Sciatic nerve (tissue), 2 donors: ENCODE results near the gene MAL. TPM values are rescaled to one million over a fixed set of nuclear protein-coding genes. Genes with fewer than 3 reads are reported as not detected.

Experiments
- ATAC-seq: fragments of 200-7000 bp; cut with Tn5 transposase; one replicate; pipeline ENCODE4 v1.9.1; 2020; ENCODE audit warnings: mild to moderate bottlenecking, moderate library complexity
- DNase-seq: peaks from one replicate; pipeline ENCODE4 v3.0.0-alpha.2; 2020; ENCODE audit warnings: low spot score
- intact Hi-C: fragments of 100-400 bp; cut with DNase I; formaldehyde crosslinking; loops from one replicate; pipeline ENCODE4 v1.14.2; 2022
- total RNA-seq: library from RNA; stranded (reverse); fragmentation: NEBNext Ultra II Directional; extraction: Animal tissue kit (Norgen Biotek cat#: 25700); gene quantifications from one replicate; pipeline ENCODE4 v1.2.1, GENCODE V29; 2021
- donor health status: DM: no; HTN: no; CAD: no.
- donor health status: DM: no; HTN: no; CAD: no.

Gene MAL
- total RNA-seq = 241 TPM

DNA sequence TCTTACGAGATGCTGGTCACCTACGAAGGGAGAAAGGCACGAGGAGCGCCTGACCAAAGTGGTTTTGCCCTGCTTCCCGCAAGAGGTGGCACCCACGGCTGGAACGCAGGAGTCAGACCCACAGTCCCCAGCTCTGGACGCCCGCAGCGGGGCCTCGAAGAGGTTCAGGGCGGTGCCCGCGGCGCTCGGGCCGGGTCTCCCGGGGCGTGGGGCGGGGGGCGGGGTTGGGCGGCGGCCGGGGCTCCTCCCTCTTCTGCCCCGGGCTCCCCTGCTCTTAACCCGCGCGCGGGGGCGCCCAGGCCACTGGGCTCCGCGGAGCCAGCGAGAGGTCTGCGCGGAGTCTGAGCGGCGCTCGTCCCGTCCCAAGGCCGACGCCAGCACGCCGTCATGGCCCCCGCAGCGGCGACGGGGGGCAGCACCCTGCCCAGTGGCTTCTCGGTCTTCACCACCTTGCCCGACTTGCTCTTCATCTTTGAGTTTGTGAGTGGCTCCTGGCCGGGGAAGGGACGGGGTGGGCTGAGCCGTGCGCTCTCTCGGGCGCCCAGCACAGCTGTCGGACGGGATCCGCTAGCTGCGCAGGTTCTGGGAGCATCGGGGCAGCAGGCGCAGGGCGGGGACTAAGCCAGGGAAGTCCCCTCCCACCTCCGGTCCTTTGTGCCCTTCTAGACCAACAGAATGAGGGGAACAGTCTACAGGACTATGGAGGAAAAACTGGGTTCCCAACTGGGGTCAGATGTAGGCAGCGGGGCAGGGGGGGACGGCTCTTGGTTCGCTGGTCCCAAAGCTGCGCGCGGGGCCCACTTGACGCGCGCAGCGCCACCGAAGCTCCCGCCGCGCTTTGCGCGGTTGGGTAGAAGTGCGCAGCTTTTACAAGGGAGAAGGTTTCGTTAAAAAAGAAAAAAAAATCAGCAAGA is at the start of gene MAL:
TSS of gene MAL (plus strand) at position 303 of the 914 bp plus-strand sequence. CDS start at position 388, 85 bp downstream.
- DNase-seq (no peak), ATAC-seq (peak; percentile 35)
- intact Hi-C loops = loop anchor here (10.0 kb wide), 1 partner anchor 49 kb away; no protein-coding TSS in a partner anchor

DNA sequence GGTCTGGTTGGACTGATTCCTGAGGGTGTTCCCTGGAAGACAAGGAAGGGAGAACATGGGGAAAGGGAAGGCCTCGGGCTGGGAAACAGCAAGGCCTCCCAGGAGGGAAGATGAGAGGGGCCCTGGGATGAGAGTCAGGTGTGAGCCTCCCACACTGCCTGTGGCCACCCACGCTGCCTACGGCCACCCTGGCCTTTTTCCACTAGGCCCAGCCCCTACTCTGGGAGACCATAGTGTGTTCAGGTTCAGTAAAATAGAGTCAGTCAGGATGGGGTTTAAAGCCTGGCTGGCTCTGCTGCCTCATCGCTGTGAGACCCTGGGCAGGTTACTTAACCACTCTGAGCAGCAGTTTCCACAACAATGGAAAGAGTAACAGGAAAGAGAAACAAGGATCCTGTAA is 47.7 kb upstream of the MAL start:
- ATAC-seq (no peak), DNase-seq (no peak)
- intact Hi-C loops = no loop called here

DNA sequence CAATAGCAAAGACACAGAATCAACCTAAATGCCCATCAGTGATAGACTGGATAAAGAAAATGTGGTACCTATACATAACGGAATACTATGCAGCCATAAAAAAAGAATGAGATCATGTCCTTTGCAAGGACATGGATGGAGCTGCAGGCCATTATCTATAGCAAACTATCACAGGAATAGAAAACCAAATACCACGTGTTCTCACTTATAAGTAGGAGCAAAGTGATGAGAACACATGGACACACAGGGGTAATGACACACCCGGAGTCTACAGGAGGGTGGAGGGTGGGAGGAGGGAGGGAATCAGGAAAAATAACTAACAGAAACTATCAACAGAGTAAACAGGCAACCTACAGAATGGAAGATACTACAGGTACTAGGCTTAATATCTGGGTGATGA is 46.6 kb upstream of the MAL start:
- intact Hi-C loops = no loop called here
- ATAC-seq (no peak), DNase-seq (no peak)

DNA sequence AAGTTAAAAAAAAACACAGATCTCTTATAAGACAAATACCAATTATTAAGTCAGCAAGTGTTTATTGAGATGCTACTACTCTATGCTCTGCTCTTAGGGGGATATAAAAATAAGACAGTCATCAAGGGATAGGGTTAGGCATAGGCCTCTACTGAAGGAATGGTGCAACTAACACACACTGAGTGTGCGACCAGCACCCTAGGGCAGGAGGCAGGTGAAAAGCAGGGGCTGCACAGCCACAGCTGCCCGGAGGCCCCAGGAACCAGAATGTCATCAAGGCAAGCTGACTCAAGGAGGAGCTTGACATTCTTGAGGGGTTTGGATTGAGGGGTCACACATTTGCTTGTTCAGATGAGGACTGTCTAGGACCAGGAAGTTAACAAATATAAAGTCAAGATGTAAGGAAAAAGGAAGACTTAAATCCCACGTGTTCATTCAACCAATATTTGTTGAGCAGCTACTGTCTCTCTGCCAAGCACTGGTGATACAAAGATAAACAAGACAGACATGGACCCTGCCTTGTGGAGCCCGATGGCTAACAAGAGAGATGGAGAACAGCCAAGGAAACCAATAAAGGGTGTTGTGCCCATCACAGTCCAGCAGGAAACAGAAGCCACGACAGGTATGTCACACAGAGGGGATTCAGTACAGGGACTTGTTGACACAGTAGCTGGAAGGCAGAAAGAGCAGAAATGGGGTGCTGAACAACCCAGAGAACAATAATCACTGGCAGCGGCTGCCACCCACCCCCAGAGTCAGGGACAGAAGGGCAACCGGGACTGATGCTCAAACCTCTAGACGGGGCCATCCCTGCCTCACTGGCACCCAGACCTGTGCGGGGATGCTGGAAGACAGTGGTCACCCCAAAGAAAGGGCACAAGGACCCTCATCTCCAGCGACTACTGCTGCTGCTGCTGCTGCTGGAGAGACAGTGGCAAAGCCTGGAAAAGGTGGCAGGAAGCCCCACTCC is 45.8 kb upstream of the MAL start:
- no peak for ATAC-seq
- intact Hi-C loops = no loop called here
- no peak for DNase-seq

DNA sequence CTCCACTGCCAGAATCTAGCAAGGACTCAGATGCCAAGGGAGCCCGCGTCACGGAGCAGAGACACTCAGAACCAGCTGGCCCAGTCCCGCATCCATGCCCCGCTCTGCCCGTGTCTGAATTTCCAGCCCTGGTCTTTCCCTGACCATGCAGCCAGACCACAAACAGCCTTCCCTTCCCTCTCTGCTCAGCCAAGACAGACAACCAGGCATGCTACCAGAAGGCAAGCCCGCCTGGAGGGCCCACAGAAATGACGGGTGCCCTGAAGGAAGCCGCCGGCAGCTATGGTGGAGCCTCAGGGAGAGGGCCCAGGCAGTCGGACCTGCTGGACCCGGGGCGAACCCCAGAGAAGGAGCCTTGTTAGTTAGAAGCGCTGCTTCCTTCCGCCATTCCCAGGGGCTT is 45.1 kb upstream of the MAL start:
- ATAC-seq (no peak), DNase-seq (no peak)
- intact Hi-C loops = no loop called here

DNA sequence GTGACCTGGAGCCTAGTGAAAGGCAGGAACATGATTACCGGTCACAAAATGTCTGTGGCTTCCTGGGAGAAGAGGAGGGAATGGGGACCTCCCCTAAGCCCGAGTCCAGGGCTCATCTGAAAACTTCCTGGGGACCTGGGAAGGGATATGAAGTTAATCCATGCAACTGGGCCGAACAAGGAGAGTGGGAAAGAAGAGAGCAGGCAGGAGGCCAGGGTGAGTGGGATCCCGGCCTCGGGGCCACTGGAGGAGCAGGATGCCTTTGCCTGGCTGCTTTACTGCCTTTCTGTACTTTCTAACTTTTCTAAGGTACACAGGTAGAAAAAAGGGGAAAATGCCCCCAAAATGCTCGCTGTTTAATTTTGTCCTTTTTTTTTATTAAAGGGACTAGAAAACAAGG is 43.4 kb upstream of the MAL start:
- ATAC-seq (no peak), DNase-seq (no peak)
- intact Hi-C loops = no loop called here

DNA sequence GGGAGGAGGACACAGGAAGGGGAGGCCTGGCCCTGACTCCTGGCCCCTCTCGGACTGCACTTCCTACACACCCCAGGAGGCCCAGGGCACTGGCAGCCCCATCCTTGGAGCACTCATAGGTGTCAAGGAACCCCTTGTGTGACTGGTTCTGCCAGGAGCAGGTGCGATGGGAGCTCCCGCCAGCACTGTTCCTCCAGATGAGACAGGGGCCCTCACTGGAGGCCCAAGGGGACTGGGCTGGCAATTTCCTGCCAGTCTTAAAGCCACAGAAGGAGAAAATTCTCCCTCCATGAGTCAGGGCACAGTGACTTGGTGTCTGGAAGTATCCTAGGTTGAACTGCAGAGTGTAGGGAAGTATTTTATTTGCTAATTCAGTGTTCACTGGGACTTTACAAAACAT is 42.8 kb upstream of the MAL start:
- ATAC-seq = no peak
- intact Hi-C loops = no loop called here
- DNase-seq = no peak

DNA sequence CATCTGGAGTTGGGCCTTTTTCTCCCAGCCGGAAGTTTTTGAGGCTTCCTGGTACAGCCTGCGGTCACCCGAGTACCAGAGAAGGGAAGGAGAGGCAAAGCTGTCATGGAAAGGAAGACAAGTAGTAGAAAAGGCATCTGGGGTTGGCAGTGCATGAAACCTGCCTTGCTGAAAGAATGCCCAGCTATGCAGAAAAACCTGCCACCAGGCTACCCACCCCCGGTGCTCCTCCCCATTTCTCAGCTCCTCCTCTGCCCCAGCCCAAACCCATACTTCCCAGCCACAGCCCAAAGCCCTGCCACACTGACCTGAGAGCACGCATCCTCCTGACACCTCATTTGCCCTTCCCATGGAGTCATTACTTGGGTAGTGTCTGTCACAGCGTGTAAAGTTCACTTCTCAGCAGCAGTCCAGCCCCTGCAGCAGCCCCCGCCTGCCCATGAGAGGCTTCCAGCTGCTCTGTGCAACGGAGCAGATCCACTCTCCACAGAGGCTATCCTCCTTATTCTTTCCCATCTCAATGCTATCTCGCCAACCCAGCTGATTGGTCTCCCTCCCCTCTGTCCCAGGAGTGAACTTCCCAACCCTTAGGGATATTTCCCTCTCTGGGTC is 40.4 kb upstream of the MAL start:
- DNase-seq (no peak), ATAC-seq (no peak)
- intact Hi-C loops = no loop called here

DNA sequence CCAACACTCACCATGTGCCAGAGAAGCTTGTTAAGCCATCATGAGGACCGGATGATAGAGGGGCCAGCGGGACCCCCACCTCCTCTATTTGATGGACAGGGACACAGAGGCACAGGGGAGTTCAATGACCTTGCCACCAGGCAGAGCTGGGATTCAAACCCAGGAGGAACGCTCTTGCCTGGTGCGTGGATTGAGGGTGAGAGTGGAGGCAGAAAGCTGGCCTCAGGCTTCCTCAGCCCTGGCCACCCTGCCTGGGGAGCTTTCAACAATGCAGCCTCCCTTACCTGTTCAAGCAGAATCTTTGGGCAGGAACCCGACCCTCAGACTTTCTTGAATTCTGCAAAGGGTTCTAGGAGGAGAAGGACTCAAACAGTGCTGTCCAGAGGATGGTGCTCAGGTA is 39.9 kb upstream of the MAL start:
- intact Hi-C loops = no loop called here
- DNase-seq (no peak), ATAC-seq (no peak)

DNA sequence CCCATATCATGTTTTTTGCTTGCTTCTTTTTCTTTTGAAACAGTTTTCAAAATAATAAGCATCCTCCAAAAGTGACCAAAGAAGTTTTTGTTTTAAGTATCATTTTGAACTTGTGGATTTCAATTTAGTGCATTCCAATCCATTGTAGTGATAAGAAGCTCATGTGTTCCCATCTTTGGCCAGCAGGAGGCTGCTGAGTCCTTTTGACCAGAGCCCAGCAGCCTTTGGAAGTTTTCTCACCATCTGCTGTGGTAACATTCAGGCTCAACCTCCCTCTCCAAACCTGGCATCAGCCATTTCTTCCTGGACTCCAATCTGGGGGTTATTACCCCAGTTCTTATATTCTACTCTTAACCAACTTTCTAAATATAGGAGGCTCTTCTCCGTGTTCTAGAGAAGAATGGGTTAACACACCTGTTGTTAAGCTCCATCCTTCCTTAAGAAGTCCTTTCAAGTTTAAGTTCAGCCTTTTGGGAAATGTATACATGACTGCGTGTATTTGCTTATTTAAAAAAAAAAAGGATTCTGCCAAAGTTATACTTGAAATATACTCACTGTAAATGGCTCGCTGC is 39.0 kb upstream of the MAL start:
- no peak for DNase-seq
- ATAC-seq = no peak
- intact Hi-C loops = no loop called here

DNA sequence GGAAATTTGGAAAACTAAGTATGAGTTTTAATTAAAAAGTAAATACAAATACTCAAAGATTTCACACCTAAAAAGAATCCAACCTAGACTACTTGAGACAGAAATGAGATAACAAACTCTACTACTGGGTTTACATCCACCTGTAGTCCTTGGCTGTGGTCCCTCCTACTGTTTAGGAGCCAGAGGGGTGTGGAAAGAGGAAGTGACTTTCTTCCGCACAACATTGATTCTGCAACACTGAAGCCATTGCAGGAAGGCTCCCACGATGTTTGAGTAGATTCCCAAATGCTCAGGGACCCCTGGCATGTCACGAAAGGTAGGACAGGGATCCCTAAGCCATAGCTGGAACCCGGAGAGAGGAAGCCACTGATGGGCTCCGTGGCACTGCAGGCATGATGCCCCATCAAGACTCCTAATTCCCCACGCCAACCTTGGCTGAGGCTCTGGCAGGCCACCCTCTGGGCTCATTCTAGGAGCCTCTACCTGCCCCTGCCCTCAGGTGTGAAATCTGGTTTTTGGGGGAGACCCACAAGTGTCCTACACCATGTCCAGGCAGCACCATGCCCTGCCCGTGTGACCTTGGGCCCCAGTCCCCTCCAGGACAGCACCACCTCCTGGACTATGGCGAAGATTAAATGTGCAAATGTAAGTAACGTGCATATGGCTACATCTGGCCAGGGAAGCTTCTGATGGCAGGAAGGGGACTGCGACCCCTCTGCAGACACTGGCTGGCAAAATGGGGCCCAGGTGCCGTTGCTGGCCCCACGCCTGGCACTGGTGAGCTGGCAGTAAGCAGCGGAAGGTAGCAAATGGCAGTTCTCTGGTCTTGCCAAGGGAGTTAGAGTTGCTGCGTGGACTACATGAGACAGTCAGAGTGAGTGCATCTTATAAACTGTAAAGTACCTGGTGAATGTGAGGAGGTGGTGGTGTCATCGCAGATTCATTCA is 38.2 kb upstream of the MAL start:
- DNase-seq (no peak), ATAC-seq (no peak)
- intact Hi-C loops = no loop called here

DNA sequence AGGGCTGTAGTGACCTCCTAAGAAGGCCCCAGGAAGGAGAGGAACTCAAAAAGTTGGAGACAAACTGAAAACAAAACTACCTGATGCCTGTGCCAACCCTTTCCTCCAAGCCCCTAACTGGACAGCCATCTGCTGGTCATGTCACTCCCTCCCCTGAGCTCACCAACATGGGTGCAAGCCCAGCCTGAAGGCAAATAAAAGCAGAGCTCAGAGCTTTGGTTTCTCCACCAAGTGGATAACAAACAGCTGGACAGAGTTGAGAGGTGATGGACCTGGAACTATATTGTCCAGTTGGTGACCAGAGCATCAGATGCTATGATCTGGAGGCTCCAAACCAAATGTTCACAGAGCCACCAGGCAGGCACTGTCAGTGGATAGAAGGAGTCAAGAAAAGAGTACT is 34.6 kb upstream of the MAL start:
- DNase-seq (no peak), ATAC-seq (no peak)
- intact Hi-C loops = no loop called here

DNA sequence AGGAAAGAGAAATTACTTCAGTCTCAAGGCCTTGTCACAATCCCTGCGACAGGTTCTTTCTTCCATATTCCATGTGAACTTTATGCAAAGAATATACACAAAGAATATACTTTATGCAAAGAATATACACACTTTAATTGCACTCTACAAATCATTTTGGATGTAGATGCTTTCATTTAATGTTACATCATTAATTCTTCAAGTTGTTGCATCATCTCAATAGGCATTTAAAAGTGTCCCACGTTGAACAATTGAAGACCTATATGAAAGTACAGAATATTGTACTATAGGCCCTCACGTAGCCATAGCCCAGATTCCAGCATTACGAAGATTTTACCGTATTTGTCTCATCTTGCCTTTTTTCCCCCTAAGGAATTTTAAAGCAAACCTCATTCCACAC is 33.1 kb upstream of the MAL start:
- DNase-seq (no peak), ATAC-seq (no peak)
- intact Hi-C loops = no loop called here

DNA sequence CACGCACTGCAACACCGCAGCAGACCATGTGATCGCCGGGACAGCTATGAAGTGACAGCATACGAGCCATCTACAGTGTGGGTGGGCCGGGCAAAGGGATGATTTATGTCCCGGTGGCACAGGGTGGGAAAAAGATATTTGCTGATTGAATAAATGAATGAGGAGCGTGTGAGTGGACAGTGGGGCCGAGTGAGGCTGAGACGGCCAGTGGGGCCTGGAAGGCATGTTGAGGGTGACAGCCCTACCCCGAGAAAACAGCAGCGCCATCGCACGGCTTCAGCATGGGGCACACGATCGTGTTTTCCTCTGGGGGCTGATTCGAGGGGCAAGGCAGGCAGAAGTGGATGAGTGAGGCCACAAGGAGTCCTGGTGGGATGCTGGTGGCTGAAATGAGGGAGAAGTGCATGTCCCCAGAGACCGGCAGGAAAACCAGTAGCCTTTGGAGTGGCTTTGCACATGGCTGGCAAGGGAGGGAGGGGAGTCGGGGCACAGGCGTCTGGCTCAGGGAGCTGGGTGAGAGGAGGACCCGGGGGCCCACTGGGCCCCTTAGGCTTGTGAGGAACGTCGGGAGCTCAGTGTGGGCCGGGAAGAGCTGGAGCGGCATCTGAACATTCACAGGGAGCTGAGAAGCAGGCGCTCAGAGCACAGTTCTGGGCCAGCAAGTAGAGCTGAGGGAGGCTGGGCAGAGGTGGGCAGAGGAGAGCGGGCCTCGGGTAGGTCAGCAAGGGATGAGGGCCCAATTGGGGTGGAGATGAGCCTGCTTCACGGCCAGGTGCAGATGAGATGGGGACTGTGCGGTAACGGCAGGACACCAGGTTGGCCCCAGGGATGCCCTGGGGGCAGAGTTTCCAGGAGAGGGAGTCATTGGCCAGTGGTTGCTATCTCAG is 32.1 kb upstream of the MAL start:
- intact Hi-C loops = no loop called here
- ATAC-seq = peak; percentile 26
- no peak for DNase-seq

DNA sequence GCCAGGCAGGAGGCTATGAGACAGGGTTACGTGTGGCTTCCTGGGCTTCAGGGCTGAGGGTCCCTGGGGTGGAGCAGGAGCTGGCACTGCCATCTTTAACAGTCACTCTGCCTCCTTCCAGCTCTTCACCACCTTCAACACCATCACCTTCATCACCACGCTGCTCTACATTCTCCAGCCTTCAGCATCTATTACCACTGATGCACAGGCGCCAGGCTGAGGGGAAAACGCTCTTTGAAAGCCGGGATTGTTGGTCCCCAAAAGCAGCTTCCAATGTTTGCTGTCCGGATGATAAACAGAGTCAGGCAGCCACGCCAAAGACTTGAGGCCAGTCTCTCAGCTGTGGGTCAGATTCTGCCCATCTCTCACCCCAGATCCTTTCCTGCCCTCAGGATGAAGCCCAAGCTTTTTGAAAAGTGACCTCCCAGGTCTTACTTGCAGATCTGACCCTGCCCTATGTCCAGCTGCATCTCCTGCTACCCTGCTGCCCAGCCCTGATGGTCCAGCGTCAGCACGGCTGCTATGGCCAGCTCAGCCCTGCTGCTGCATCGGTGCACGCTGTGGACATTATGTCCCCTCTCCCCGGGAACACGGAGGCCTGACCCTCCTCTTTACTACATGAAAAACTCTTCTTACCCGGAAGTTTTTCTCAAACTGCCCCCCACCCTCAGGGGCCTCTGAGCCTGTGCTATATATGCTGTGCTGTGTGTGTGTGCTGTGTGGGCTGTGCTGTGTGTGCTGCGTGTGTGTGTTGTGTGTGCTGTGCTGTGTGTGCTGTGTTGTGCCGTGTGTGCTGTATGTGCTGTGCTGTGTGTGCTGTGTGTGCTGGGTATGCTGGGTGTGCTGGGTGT is 31.2 kb upstream of the MAL start:
- DNase-seq (no peak), ATAC-seq (no peak)
- intact Hi-C loops = no loop called here

DNA sequence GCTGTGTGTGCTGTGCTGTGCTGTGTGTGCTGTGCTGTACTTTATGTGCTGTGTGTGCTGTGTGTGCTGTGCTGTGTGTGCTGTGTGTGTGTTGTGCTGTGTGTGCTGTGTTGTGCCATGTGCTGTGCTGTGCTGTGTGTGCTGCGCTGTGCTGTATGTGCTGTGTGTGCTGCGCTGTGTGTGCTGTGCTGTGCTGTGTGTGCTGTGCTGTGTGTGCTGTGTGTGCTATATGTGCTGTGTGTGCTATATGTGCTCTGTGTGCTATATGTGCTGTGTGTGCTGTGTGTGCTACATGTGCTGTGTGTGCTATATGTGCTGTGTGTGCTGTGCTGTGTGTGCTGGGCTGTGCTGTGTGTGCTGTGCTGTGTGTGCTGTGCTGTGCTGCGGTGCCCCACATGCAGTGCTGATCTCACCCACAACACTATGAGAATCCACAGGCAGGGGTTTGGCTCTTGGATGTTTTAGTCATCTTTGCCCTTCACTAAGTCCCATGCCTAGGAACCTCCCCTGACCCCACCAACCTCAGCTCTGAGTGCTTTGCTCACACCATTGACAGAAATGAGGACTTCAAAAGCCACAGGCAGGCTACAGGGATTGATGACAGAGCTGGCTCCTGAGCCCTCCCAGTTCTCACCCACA is 30.5 kb upstream of the MAL start:
- ATAC-seq (no peak), DNase-seq (no peak)
- intact Hi-C loops = no loop called here
